ENCODE results near the gene TMEM145. TPM values are rescaled to one million over a fixed set of nuclear protein-coding genes. Genes with fewer than 3 reads are reported as not detected.

TMEM145 gene
- total RNA-seq, 4 donors from 2014 or later = 0.87 TPM; not detected in 3

- in situ Hi-C loops (cut with MboI; ENCODE audit: low sequenced_read_pairs in 4 of 4) (no loop called here), intact Hi-C loops (cut with DNase I; ENCODE audit: low total_unique reads) (no loop called here)
- no peaks in the 10 kb centered on the region for H3K9me3 ChIP-seq
- no peak for DNase-seq
- H3K36me3 ChIP-seq = peaks cover 0 to 45% of the 10 kb centered on the region in 2 donors
- peaks cover 0 to 5% of the 10 kb centered on the region in 2 donors for H3K4me1 ChIP-seq
- TF ChIP-seq POLR2A (IDR thresholded peaks at IDR 0.05) = no peak
- no peak for TF ChIP-seq CTCF (IDR thresholded peaks at IDR 0.05 in 4 of 5, conservative IDR thresholded peaks at IDR 0.05 in 1 of 5)
- no peak overlapping the region for H3K4me3 ChIP-seq
- H3K27me3 ChIP-seq = no peaks in the 10 kb centered on the region
- ATAC-seq = no peak
- H3K27ac ChIP-seq = no peak overlapping the region
Measured at GRCh38 chr19:42360787-42361544, 47.9 kb downstream of the TMEM145 start.

DNA sequence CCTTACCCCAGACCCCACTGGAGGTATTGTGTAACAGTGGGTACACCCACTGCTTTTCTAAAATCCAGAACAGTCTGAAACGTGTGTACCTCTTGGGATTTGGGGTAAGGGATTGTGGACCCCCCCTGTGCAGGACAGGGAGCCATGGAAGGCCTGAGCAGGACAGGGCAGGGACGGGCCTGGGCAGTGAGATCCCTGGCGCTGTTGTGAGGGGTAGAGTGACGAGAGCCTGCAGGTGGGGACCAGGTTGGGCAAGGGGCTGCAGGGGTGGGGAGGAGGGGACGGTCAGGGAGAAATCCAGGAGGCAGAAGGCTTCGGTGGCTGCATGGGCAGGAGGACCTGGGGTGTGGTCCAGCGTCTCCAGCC lies 48.4 kb downstream of the TMEM145 start:
- Histone ChIP-seq H3K27ac (no peak overlapping the region), H3K4me3 (no peak overlapping the region), H3K4me1 (peaks cover 0 to 5% of the 10 kb centered on the region in 2 donors), H3K27me3 (no peaks in the 10 kb centered on the region), H3K9me3 (no peaks in the 10 kb centered on the region), H3K36me3 (peaks cover 0 to 39% of the 10 kb centered on the region in 2 donors)
- in situ Hi-C loops (cut with MboI; ENCODE audit: low sequenced_read_pairs in 4 of 4) = no loop called here
- no peak for TF ChIP-seq POLR2A (IDR thresholded peaks at IDR 0.05)
- DNase-seq = no peak
- intact Hi-C loops (cut with DNase I; ENCODE audit: low total_unique reads) = no loop called here
- no peak for ATAC-seq

GRCh38 chr19:42362342-42362741 lies 49.2 kb downstream of the TMEM145 start:
- Histone ChIP-seq H3K36me3 (peaks cover 0 to 31% of the 10 kb centered on the region in 2 donors), H3K4me1 (peaks cover 0 to 9% of the 10 kb centered on the region in 2 donors), H3K4me3 (no peak overlapping the region), H3K27me3 (no peaks in the 10 kb centered on the region), H3K9me3 (no peaks in the 10 kb centered on the region), H3K27ac (no peak overlapping the region)
- in situ Hi-C loops (cut with MboI; ENCODE audit: low sequenced_read_pairs in 4 of 4) = no loop called here
- ATAC-seq = no peak
- TF ChIP-seq CTCF (IDR thresholded peaks at IDR 0.05 in 4 of 5, conservative IDR thresholded peaks at IDR 0.05 in 1 of 5) (no peak), POLR2A (IDR thresholded peaks at IDR 0.05) (no peak)
- DNase-seq = no peak
- intact Hi-C loops (cut with DNase I; ENCODE audit: low total_unique reads) = no loop called here

GRCh38 chr19:42362891-42363440 lies 49.9 kb downstream of the TMEM145 start:
- Histone ChIP-seq H3K9me3 (no peaks in the 10 kb centered on the region), H3K27ac (no peak overlapping the region), H3K36me3 (peaks cover 0 to 26% of the 10 kb centered on the region in 2 donors), H3K27me3 (no peaks in the 10 kb centered on the region), H3K4me1 (peaks cover 0 to 9% of the 10 kb centered on the region in 2 donors), H3K4me3 (no peak overlapping the region)
- DNase-seq (no peak), ATAC-seq (no peak)
- in situ Hi-C loops (cut with MboI; ENCODE audit: low sequenced_read_pairs in 4 of 4) = no loop called here
- TF ChIP-seq POLR2A (IDR thresholded peaks at IDR 0.05) (no peak), CTCF (IDR thresholded peaks at IDR 0.05 in 4 of 5, conservative IDR thresholded peaks at IDR 0.05 in 1 of 5) (no peak)
- intact Hi-C loops (cut with DNase I; ENCODE audit: low total_unique reads) = no loop called here

- H3K9me3 ChIP-seq = no peaks in the 10 kb centered on the region
- H3K4me3 ChIP-seq = no peak overlapping the region
- TF ChIP-seq POLR2A (IDR thresholded peaks at IDR 0.05) (no peak), CTCF (IDR thresholded peaks at IDR 0.05 in 4 of 5, conservative IDR thresholded peaks at IDR 0.05 in 1 of 5) (no peak)
- ATAC-seq (no peak), DNase-seq (no peak)
- intact Hi-C loops (cut with DNase I; ENCODE audit: low total_unique reads) = no loop called here
- peaks cover 0 to 9% of the 10 kb centered on the region in 2 donors for H3K4me1 ChIP-seq
- H3K27ac ChIP-seq = no peak overlapping the region
- H3K36me3 ChIP-seq = peaks cover 0 to 24% of the 10 kb centered on the region in 2 donors
- no peaks in the 10 kb centered on the region for H3K27me3 ChIP-seq
- in situ Hi-C loops (cut with MboI; ENCODE audit: low sequenced_read_pairs in 4 of 4) = no loop called here
Measured at GRCh38 chr19:42363614-42364346, 50.7 kb downstream of the TMEM145 start.
